Suprapubic skin (tissue), 4 donors: Measurements from ENCODE around the gene POTEJ.
"Not testable (repeated sequence)": the region's sequence is repeated elsewhere in the genome, so short reads cannot be mapped to it uniquely, and the experiment has no call there.

ENCODE experiments used
- CTCF ChIP-seq, 2 donors: fragments of 200-600 bp in 1 of 2; fragments of 450-650 bp in 1 of 2; sonication (generic) in 1 of 2; IDR thresholded peaks; one replicate each; pipeline ENCODE4 v1.5.1; 2016 to 2019; ENCODE audit warnings: antibody characterized with exemption in 2 of 2, mild to moderate bottlenecking in 1 of 2, moderate library complexity in 1 of 2
- EP300 ChIP-seq: sonication (generic); formaldehyde crosslinking; IDR thresholded peaks from one replicate; pipeline ENCODE4 v1.6.1; 2017; ENCODE audit warnings: antibody characterized with exemption
- POLR2A ChIP-seq, 2 donors: fragments of 450-650 bp; IDR thresholded peaks; one replicate each; pipeline ENCODE4 v1.6.1; 2017; ENCODE audit warnings: antibody characterized with exemption in 2 of 2, mild to moderate bottlenecking in 2 of 2, moderate library complexity in 2 of 2
- POLR2AphosphoS5 ChIP-seq, 3 donors: sonication (generic); formaldehyde crosslinking; IDR thresholded peaks; one replicate each; pipeline ENCODE4 v1.6.1; 2017; ENCODE audit warnings: antibody characterized with exemption in 3 of 3

GRCh38 chr2:130611140-130611539 is at the start of gene POTEJ:
- TF ChIP-seq CTCF (IDR thresholded peaks at IDR 0.05); POLR2A (IDR thresholded peaks at IDR 0.05); POLR2AphosphoS5 (IDR thresholded peaks at IDR 0.05); EP300: not testable (repeated sequence)
